DND-41 (cell line): ENCODE measurements around the gene MRTFA.
A peak's percentile ranks its signal among the peaks of the same experiment; 100 is the strongest.

ENCODE experiments used
- ATAC-seq: fragments of 200-7000 bp; cut with Tn5 transposase; 3 replicates; pipeline ENCODE4 v1.9.1; 2021; ENCODE audit warnings: low read depth; ENCODE audit not compliant: insufficient read depth
- DNase-seq: peaks from one replicate; pipeline ENCODE4 v3.0.0-alpha.2; 2020
- H2AFZ ChIP-seq: 2 replicates; pipeline ENCODE4 v1.6.0; 2012; ENCODE audit warnings: low read depth, low read length
- H3K27ac ChIP-seq: 2 replicates; pipeline ENCODE4 v1.5.1; 2012; ENCODE audit warnings: low read length, inconsistent platforms
- H3K27me3 ChIP-seq: fragments of 200-600 bp; sonication (generic); 2 replicates; pipeline ENCODE4 v1.6.0; 2012; ENCODE audit warnings: low read length, mild to moderate bottlenecking, inconsistent platforms; ENCODE audit not compliant: insufficient read depth, poor library complexity
- H3K36me3 ChIP-seq: 2 replicates; pipeline ENCODE4 v1.5.1; 2012; ENCODE audit warnings: low read length, inconsistent platforms; ENCODE audit not compliant: insufficient read depth
- H3K4me1 ChIP-seq: 2 replicates; pipeline ENCODE4 v1.5.1; 2012; ENCODE audit warnings: mild to moderate bottlenecking, low read length; ENCODE audit not compliant: insufficient read depth
- H3K4me2 ChIP-seq: 2 replicates; pipeline ENCODE4 v1.6.0; 2012; ENCODE audit warnings: mild to moderate bottlenecking, moderate library complexity, low read length, inconsistent platforms; ENCODE audit not compliant: insufficient read depth
- H3K4me3 ChIP-seq, 2 experiments: fragments of 200-600 bp in 1 of 2; shearing (Covaris generic) in 1 of 2; 2 replicates each; pipeline ENCODE4 v1.5.1; 2012 to 2016; ENCODE audit warnings: inconsistent platforms in 2 of 2, low read length in 2 of 2, mild to moderate bottlenecking in 2 of 2, low read depth in 1 of 2, moderate library complexity in 1 of 2
- H3K79me2 ChIP-seq: 2 replicates; pipeline ENCODE4 v1.6.0; 2012; ENCODE audit warnings: low read length, inconsistent platforms; ENCODE audit not compliant: insufficient read depth
- H3K9ac ChIP-seq: 2 replicates; pipeline ENCODE4 v1.6.0; 2012; ENCODE audit warnings: low read depth, mild to moderate bottlenecking, inconsistent platforms, low read length, moderate library complexity
- H3K9me3 ChIP-seq: 2 replicates; pipeline ENCODE4 v1.5.1; 2012; ENCODE audit warnings: low read length, moderate library complexity, mild to moderate bottlenecking, inconsistent platforms; ENCODE audit not compliant: insufficient read depth, severe bottlenecking
- H4K20me1 ChIP-seq: 2 replicates; pipeline ENCODE4 v1.6.0; 2012; ENCODE audit warnings: low read length; ENCODE audit not compliant: insufficient read depth
- EZH2 ChIP-seq: IDR thresholded peaks from 3 replicates; pipeline ENCODE4 v1.6.1; 2012; ENCODE audit warnings: borderline replicate concordance, low read depth, mild to moderate bottlenecking, moderate library complexity, low read length, inconsistent platforms; ENCODE audit not compliant: severe bottlenecking
- TF ChIP-seq, protein P1 (sequence below): IDR thresholded peaks from 2 replicates; pipeline ENCODE4 v1.5.1; 2012; ENCODE audit warnings: borderline replicate concordance, low read length, moderate library complexity, mild to moderate bottlenecking; ENCODE audit not compliant: poor library complexity, severe bottlenecking; ENCODE audit errors: extremely low read depth

Gene MRTFA

GRCh38 chr22:40403141-40403540 lies 233.4 kb downstream of the MRTFA start:
- Histone ChIP-seq H3K4me2 (no peak overlapping the region), H3K9ac (no peak overlapping the region), H3K79me2 (no peaks in the 10 kb centered on the region; the same call in 1 of the 2 replicates), H2AFZ (no peak overlapping the region), H3K9me3 (no peaks in the 10 kb centered on the region), H3K27me3 (no peaks in the 10 kb centered on the region), H3K4me1 (peaks cover 44% of the 10 kb centered on the region), H3K27ac (no peak overlapping the region; the same call in 1 of the 2 replicates), H3K4me3 (no peak overlapping the region), H3K36me3 (peaks cover 71% of the 10 kb centered on the region), H4K20me1 (peaks cover 12% of the 10 kb centered on the region)
- TF ChIP-seq, protein P1, sequence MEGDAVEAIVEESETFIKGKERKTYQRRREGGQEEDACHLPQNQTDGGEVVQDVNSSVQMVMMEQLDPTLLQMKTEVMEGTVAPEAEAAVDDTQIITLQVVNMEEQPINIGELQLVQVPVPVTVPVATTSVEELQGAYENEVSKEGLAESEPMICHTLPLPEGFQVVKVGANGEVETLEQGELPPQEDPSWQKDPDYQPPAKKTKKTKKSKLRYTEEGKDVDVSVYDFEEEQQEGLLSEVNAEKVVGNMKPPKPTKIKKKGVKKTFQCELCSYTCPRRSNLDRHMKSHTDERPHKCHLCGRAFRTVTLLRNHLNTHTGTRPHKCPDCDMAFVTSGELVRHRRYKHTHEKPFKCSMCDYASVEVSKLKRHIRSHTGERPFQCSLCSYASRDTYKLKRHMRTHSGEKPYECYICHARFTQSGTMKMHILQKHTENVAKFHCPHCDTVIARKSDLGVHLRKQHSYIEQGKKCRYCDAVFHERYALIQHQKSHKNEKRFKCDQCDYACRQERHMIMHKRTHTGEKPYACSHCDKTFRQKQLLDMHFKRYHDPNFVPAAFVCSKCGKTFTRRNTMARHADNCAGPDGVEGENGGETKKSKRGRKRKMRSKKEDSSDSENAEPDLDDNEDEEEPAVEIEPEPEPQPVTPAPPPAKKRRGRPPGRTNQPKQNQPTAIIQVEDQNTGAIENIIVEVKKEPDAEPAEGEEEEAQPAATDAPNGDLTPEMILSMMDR, result no peak
- TF ChIP-seq EZH2, result no peak
- ATAC-seq (no peak), DNase-seq (no peak)

GRCh38 chr22:40401981-40402406 lies 234.5 kb downstream of the MRTFA start:
- H3K9ac ChIP-seq, result no peak overlapping the region
- H4K20me1 ChIP-seq, result peaks cover 11% of the 10 kb centered on the region
- DNase-seq (peak; percentile 43), ATAC-seq (peak; percentile 54)
- H2AFZ ChIP-seq, result no peak overlapping the region
- H3K4me1 ChIP-seq, result peaks cover 44% of the 10 kb centered on the region
- peaks cover 62% of the 10 kb centered on the region for H3K36me3 ChIP-seq
- TF ChIP-seq EZH2, result no peak
- TF ChIP-seq, protein P1, result no peak
- H3K27ac ChIP-seq, result peak overlapping the region; percentile 67
- H3K9me3 ChIP-seq, result no peaks in the 10 kb centered on the region
- H3K79me2 ChIP-seq, result peaks cover 3% of the 10 kb centered on the region; the same call in 1 of the 2 replicates
- no peak overlapping the region for H3K4me2 ChIP-seq
- no peaks in the 10 kb centered on the region for H3K27me3 ChIP-seq
- no peak overlapping the region for H3K4me3 ChIP-seq

DNA sequence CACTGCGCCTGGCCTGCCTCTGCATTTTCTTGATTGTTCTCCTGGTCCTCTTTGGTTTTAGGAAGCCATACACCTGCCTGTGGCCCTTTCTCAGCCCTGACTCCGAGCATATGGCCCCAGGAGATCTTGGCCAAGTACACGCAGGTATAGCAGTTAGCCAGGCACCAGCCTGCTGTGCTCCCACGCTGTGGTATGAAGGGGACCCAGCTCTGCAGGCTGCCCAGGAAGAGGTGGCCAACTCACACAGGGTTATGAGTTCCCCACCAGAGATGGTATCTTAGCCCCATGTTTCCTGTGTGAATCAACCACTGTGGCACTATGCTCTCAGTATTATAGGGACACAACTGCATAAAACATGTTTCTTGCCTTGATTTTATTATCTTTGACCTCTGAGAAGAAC lies 235.0 kb downstream of the MRTFA start:
- no peak overlapping the region for H3K9ac ChIP-seq
- peaks cover 3% of the 10 kb centered on the region; the same call in 1 of the 2 replicates for H3K79me2 ChIP-seq
- H3K4me3 ChIP-seq, result no peak overlapping the region
- H3K9me3 ChIP-seq, result no peaks in the 10 kb centered on the region
- peak overlapping the region; percentile 67 for H3K27ac ChIP-seq
- peak; percentile 67 for DNase-seq
- no peak overlapping the region for H3K4me2 ChIP-seq
- peak; percentile 88 for ATAC-seq
- H4K20me1 ChIP-seq, result peaks cover 9% of the 10 kb centered on the region; the same call in 1 of the 2 replicates
- H3K36me3 ChIP-seq, result peaks cover 57% of the 10 kb centered on the region
- peaks cover 44% of the 10 kb centered on the region for H3K4me1 ChIP-seq
- H2AFZ ChIP-seq, result no peak overlapping the region
- TF ChIP-seq EZH2, result no peak
- TF ChIP-seq, protein P1, result no peak
- H3K27me3 ChIP-seq, result no peaks in the 10 kb centered on the region

- no peak overlapping the region for H2AFZ ChIP-seq
- ATAC-seq (peak; percentile 59), DNase-seq (peak; percentile 70)
- H3K4me1 ChIP-seq, result peaks cover 44% of the 10 kb centered on the region
- peak overlapping the region; percentile 46; the same call in 1 of the 2 replicates for H3K27ac ChIP-seq
- peaks cover 43% of the 10 kb centered on the region for H3K36me3 ChIP-seq
- H3K9me3 ChIP-seq, result no peaks in the 10 kb centered on the region
- TF ChIP-seq EZH2, result no peak
- TF ChIP-seq, protein P1, result no peak
- H3K9ac ChIP-seq, result no peak overlapping the region
- peaks cover 3% of the 10 kb centered on the region; the same call in 1 of the 2 replicates for H3K79me2 ChIP-seq
- no peak overlapping the region for H3K4me3 ChIP-seq
- peak overlapping the region; percentile 26; the same call in 1 of the 2 replicates for H3K4me2 ChIP-seq
- no peaks in the 10 kb centered on the region for H3K27me3 ChIP-seq
- H4K20me1 ChIP-seq, result peaks cover 7% of the 10 kb centered on the region; the same call in 1 of the 2 replicates
Measured at GRCh38 chr22:40400159-40400558, 236.4 kb downstream of the MRTFA start.
